Immature natural killer cell (primary cell): ENCODE data around the gene PARP6. TPM values are rescaled to one million over a fixed set of nuclear protein-coding genes. Genes with fewer than 3 reads are reported as not detected.

Experiments
- DNase-seq, 3 donors: peaks; one replicate each; pipeline ENCODE4 v3.0.0; 2022; ENCODE audit warnings: mixed read lengths in 1 of 3
- H3K27ac Mint-ChIP-seq, 6 donors: one replicate each; pipeline ENCODE4 v1.8.0; 2020; ENCODE audit warnings: mixed read lengths in 6 of 6, mild to moderate bottlenecking in 5 of 6, inconsistent platforms in 4 of 6, moderate library complexity in 3 of 6
- H3K27me3 Mint-ChIP-seq, 3 donors: one replicate each; pipeline ENCODE4 v1.8.0; 2020 to 2021; ENCODE audit warnings: low read depth in 3 of 3, mild to moderate bottlenecking in 3 of 3, mixed read lengths in 3 of 3, moderate library complexity in 3 of 3, inconsistent platforms in 1 of 3
- H3K36me3 Mint-ChIP-seq, 3 donors: one replicate each; pipeline ENCODE4 v1.8.0; 2020; ENCODE audit warnings: mixed read lengths in 3 of 3, inconsistent platforms in 2 of 3, mild to moderate bottlenecking in 2 of 3
- H3K4me1 Mint-ChIP-seq, 2 donors: one replicate each; pipeline ENCODE4 v1.8.0; 2020; ENCODE audit warnings: inconsistent platforms in 2 of 2, mild to moderate bottlenecking in 2 of 2, mixed read lengths in 2 of 2, moderate library complexity in 1 of 2
- H3K4me3 Mint-ChIP-seq, 5 donors: one replicate each; pipeline ENCODE4 v1.8.0; 2020; ENCODE audit warnings: mild to moderate bottlenecking in 5 of 5, mixed read lengths in 5 of 5, inconsistent platforms in 3 of 5, moderate library complexity in 3 of 5
- H3K9me3 Mint-ChIP-seq, 6 donors: one replicate each; pipeline ENCODE4 v1.8.0; 2020; ENCODE audit warnings: mild to moderate bottlenecking in 6 of 6, mixed read lengths in 6 of 6, inconsistent platforms in 4 of 6, moderate library complexity in 3 of 6
- polyA plus RNA-seq, 3 donors: library from polyadenylated mRNA; unstranded; fragments of 300-500 nt; fragmentation: Illumina TruSeq; gene quantifications; one replicate each; pipeline ENCODE4 v1.2.3, GENCODE V29; 2021

PARP6 gene
- polyA plus RNA-seq = 10 to 100 TPM; 11.0 to 26.8 (median 19.1) TPM

DNA sequence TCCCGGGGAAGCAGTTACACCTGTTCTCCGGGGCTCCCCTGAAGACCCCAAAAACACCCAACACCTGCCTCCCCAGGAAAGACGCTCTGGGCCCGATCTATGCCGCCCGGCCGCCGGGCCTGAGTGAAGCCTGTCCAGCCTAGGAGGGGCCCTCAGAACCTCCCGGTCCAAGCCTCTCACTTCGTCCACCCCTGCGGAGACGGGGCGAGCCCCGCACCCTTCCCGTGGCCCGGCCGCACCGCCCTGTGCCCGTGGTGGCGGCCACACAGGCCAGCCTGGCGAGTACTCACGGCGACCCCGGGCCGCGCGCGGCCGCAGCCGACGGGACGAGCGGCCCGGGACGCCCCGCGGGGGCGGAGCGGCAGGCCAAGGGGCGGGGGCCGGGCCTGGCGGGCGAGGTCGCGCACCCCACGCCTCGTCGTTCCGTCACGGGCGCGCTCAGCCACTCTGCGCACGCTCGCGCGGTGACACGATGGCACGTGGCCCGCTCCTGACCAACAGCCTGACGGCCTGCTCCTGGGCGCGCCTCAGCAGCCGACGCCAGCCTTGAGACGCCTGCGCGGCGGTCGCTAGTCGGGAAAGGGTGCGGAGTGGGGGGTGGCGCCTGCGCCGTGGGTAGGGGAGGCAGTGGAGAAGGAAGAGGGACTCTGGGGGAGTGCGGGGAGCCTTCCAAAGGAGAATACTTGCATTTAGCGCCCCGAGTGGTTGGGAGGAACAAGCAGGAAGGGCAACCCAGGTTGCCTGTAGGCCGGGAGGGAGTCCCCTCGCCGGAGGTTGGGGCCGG, at the start of gene PARP6:
TSS of gene PARP6 (minus strand) at position 342 of the 784 bp plus-strand sequence. CDS start 5,077 bp downstream, outside the sequence.
- H3K27ac Mint-ChIP-seq = peak within 1 kb of the TSS; percentile 89 to 95 (median 94)
- peak within 1 kb of the TSS; percentile 89 to 91 (median 90) for H3K4me3 Mint-ChIP-seq
- H3K27me3 Mint-ChIP-seq = peaks cover 3 to 8% (median 5%) of the 10 kb centered on the region in 3 donors
- H3K4me1 Mint-ChIP-seq = peaks cover 33 to 47% of the 10 kb centered on the region in 2 donors
- peak; percentile 99 for DNase-seq
- peaks cover 0 to 7% (median 4%) of the 10 kb centered on the region in 3 donors for H3K36me3 Mint-ChIP-seq
- H3K9me3 Mint-ChIP-seq = no peaks in the 10 kb centered on the region

GRCh38 chr15:72319985-72320671, 47.8 kb upstream of the PARP6 start, which contains the start of gene CELF6:
Gene CELF6, minus strand, starts transcription at chr15:72320157. Its CDS starts 283 bp downstream, at chr15:72319874.
- DNase-seq = peak; percentile 82 to 85 (median 83)
- Mint-ChIP-seq H3K36me3 (peaks cover 9 to 16% (median 16%) of the 10 kb centered on the region in 3 donors), H3K27me3 (peaks cover 7 to 14% (median 10%) of the 10 kb centered on the region in 3 donors), H3K4me1 (peaks cover 18 to 20% of the 10 kb centered on the region in 2 donors), H3K27ac (peak within 1 kb of the TSS in 5 of 6 donors; percentile 84 to 93 (median 88)), H3K9me3 (peaks cover 0 to 9% (median 3%) of the 10 kb centered on the region in 6 donors), H3K4me3 (peak within 1 kb of the TSS; percentile 78 to 93 (median 85))

- peak overlapping the region in 5 of 6 donors; percentile 37 to 76 (median 67) for H3K27ac Mint-ChIP-seq
- DNase-seq = peak; percentile 63 to 66 (median 64)
- peaks cover 0 to 7% (median 3%) of the 10 kb centered on the region in 6 donors for H3K9me3 Mint-ChIP-seq
- peaks cover 7 to 14% (median 10%) of the 10 kb centered on the region in 3 donors for H3K27me3 Mint-ChIP-seq
- H3K4me1 Mint-ChIP-seq = peaks cover 18 to 20% of the 10 kb centered on the region in 2 donors
- H3K36me3 Mint-ChIP-seq = peaks cover 7 to 13% (median 11%) of the 10 kb centered on the region in 3 donors
- H3K4me3 Mint-ChIP-seq = peak overlapping the region; percentile 62 to 83 (median 78)
Observed at GRCh38 chr15:72319360-72319984, 47.1 kb upstream of the PARP6 start.

DNA sequence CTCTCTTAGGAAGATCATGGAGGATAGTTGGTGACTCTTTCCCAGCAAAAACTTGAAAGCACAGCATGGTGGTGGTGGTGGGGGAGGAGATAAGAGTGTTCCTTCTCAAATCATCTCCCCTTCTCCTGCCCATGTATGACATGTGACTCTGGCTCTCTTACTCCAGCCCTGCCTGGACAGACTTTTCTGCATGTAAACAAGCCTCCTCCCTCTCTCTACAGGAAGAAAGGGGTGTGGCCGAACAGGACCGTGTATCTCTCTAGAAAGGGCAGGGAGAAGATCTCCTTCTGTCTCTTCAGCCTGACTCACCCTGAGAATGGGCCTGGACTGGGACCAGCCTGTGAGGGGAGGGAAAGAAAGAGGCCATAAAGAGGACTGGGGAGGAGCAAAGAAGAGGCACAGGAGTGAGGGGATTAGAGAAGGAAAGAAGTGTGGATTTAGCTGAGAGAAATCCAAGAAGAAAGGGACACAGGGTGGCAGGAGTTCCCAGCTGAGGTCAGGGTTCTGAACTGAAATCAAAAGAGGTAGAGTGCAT, 46.1 kb upstream of the PARP6 start:
- peak overlapping the region in 3 of 6 donors; percentile 65 to 73 (median 67) for H3K27ac Mint-ChIP-seq
- no peaks in the 10 kb centered on the region for H3K9me3 Mint-ChIP-seq
- peaks cover 7 to 14% (median 10%) of the 10 kb centered on the region in 3 donors for H3K27me3 Mint-ChIP-seq
- DNase-seq = no peak
- peak overlapping the region; percentile 62 to 83 (median 78) for H3K4me3 Mint-ChIP-seq
- H3K4me1 Mint-ChIP-seq = peaks cover 18 to 20% of the 10 kb centered on the region in 2 donors
- peaks cover 0 to 3% (median 2%) of the 10 kb centered on the region in 3 donors for H3K36me3 Mint-ChIP-seq

DNA sequence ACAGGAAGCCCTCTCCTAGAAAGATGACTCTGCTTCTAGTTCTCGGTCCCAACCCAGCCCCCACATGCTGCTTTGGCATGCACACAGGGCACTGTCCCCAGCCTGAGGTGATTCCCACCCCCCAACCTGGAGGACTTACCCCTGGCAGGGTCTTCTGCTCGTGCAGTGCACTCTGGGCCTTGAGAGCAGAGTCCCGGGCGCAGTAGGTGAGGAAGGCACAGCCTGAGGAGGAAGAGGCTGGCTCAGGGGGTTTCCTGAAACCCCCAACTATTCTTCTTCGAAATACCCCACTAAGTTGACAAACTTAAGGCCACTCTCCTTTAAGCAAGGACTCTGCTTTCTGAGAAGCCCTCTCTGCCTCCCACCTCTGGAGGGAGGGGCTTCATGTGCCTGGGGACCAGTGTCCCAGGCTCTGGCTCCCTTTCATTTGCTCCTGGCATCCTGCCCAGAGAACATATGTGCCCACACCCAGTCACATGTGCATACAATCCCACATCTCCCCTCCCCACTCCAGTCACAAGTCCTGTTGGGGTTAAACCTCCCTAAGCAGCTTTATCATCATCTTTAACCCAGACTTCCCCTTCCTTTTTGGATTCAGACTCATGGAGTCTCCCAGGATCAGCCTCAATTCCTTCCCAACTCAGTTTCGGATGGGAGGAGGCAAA, 43.5 kb upstream of the PARP6 start:
- Mint-ChIP-seq H3K4me3 (no peak overlapping the region), H3K36me3 (no peaks in the 10 kb centered on the region), H3K27ac (no peak overlapping the region), H3K27me3 (peaks cover 7 to 14% (median 10%) of the 10 kb centered on the region in 3 donors), H3K4me1 (peaks cover 16 to 17% of the 10 kb centered on the region in 2 donors), H3K9me3 (no peaks in the 10 kb centered on the region)
- DNase-seq = no peak

- no peaks in the 10 kb centered on the region for H3K9me3 Mint-ChIP-seq
Observed at GRCh38 chr15:72313881-72314280, 41.5 kb upstream of the PARP6 start.

GRCh38 chr15:72313448-72313840, 41.1 kb upstream of the PARP6 start:
- Mint-ChIP-seq H3K36me3 (peaks cover 0 to 6% (median 0%) of the 10 kb centered on the region in 3 donors), H3K4me3 (no peak overlapping the region), H3K9me3 (no peaks in the 10 kb centered on the region), H3K4me1 (peaks cover 0 to under 1% of the 10 kb centered on the region in 2 donors), H3K27me3 (peaks cover 0 to 3% (median 1%) of the 10 kb centered on the region in 3 donors), H3K27ac (no peak overlapping the region)
- no peak for DNase-seq

More at GRCh38 chr15:72313881-72314280, 41.5 kb upstream of the PARP6 start:
- Mint-ChIP-seq H3K27me3 (peaks cover 0 to 5% (median 1%) of the 10 kb centered on the region in 3 donors), H3K27ac (no peak overlapping the region), H3K4me1 (peaks cover 4 to 5% of the 10 kb centered on the region in 2 donors), H3K36me3 (peaks cover 0 to 6% (median 0%) of the 10 kb centered on the region in 3 donors), H3K4me3 (no peak overlapping the region)
- DNase-seq = no peak

- Mint-ChIP-seq H3K9me3 (no peaks in the 10 kb centered on the region), H3K27ac (no peak overlapping the region), H3K4me3 (no peak overlapping the region), H3K36me3 (peaks cover 0 to 6% (median 0%) of the 10 kb centered on the region in 3 donors), H3K4me1 (no peaks in the 10 kb centered on the region), H3K27me3 (peaks cover 0 to 2% (median 1%) of the 10 kb centered on the region in 3 donors)
- peak; percentile 48 to 57 (median 49) for DNase-seq
Observed at GRCh38 chr15:72312605-72313447, 40.5 kb upstream of the PARP6 start.

DNA sequence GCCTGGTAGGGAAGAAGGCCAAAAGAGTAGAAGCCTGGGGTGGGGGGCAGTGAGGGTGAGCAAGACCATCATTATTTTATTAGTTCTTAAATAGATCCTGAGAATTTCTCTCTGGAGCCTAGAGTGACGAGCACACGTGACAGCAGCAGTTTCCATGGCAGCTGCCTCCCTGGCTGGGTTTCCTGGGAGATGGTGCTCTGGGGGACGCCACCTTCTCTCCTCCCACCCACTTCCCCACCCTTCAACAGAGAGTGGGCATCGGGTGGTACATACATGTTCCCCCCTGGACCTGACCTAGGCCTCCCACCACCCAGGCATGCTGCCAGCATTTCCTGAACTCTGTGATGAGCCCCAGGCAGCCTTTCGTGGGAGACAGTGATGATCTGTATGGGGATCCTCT, 34.7 kb upstream of the PARP6 start:
- peak overlapping the region in 1 of 6 donors; percentile 46 for H3K27ac Mint-ChIP-seq
- H3K9me3 Mint-ChIP-seq = peaks cover 0 to 1% (median 0%) of the 10 kb centered on the region in 6 donors
- H3K4me3 Mint-ChIP-seq = no peak overlapping the region
- no peak for DNase-seq
- H3K4me1 Mint-ChIP-seq = peaks cover 0 to 7% of the 10 kb centered on the region in 2 donors
- peaks cover 6 to 13% (median 6%) of the 10 kb centered on the region in 3 donors for H3K36me3 Mint-ChIP-seq
- H3K27me3 Mint-ChIP-seq = peaks cover 0 to 3% (median 3%) of the 10 kb centered on the region in 3 donors

GRCh38 chr15:72306211-72306785, 33.9 kb upstream of the PARP6 start:
- peaks cover 0 to 3% (median 3%) of the 10 kb centered on the region in 3 donors for H3K27me3 Mint-ChIP-seq
- H3K4me3 Mint-ChIP-seq = no peak overlapping the region

GRCh38 chr15:72304596-72304995, 32.2 kb upstream of the PARP6 start:
- H3K9me3 Mint-ChIP-seq = peaks cover 0 to 1% (median 0%) of the 10 kb centered on the region in 6 donors
- no peak overlapping the region for H3K27ac Mint-ChIP-seq
- H3K4me3 Mint-ChIP-seq = no peak overlapping the region
- no peak for DNase-seq
- peaks cover 6 to 13% (median 6%) of the 10 kb centered on the region in 3 donors for H3K36me3 Mint-ChIP-seq
- H3K27me3 Mint-ChIP-seq = peaks cover 0 to 3% (median 3%) of the 10 kb centered on the region in 3 donors
- peaks cover 0 to 7% of the 10 kb centered on the region in 2 donors for H3K4me1 Mint-ChIP-seq

More at GRCh38 chr15:72306211-72306785, 33.9 kb upstream of the PARP6 start:
- peaks cover 0 to 7% of the 10 kb centered on the region in 2 donors for H3K4me1 Mint-ChIP-seq
- DNase-seq = peak; percentile 54 to 69 (median 59)
- H3K9me3 Mint-ChIP-seq = peaks cover 0 to 1% (median 0%) of the 10 kb centered on the region in 6 donors
- peaks cover 6 to 13% (median 6%) of the 10 kb centered on the region in 3 donors for H3K36me3 Mint-ChIP-seq
- peak overlapping the region in 4 of 6 donors; percentile 53 to 69 (median 60) for H3K27ac Mint-ChIP-seq
